ENCODE data around the gene NFILZ. TPM values are rescaled to one million over a fixed set of nuclear protein-coding genes. Genes with fewer than 3 reads are reported as not detected.

Gene NFILZ
- total and polyA plus RNA-seq, 2 of the 8 experiments (the other 6 are each of a cell fraction or from before 2014, with no cell fraction given): not detected

DNA sequence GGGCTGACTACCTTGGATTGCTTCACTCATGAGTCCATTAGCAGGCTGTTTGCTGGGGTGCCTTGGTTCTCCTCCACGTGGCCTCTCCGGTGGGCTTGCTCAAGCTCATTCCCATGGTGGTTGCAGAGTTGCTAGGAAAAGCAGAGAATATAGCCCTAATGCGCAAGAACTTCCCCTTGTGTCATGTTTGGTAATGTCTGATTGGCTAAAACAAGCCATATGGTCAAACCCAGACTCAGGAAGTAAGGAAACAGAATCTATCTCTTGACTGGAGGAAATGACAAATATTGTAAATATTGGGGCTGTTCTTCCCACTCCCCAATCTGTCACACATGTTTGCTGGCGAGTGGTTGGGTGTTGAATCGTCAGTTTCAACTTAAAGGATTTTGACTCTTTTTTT is 12.1 kb downstream of the NFILZ start (continued):
- TF ChIP-seq RXRA (IDR thresholded peaks at IDR 0.05; ENCODE audit: insufficient read depth, low read depth, low read length) (no peak), JUN (IDR thresholded peaks at IDR 0.05; ENCODE audit: low read depth, low read length) (no peak), PHF8 (conservative IDR thresholded peaks at IDR 0.05; ENCODE audit: low read depth, low read length) (no peak), SIN3A (conservative IDR thresholded peaks at IDR 0.05 in 1 of 2, IDR thresholded peaks at IDR 0.05 in 1 of 2; ENCODE audit: low read depth in 1 of 2, low read length in 2 of 2) (no peak)
- TF ChIP-seq, protein P1, sequence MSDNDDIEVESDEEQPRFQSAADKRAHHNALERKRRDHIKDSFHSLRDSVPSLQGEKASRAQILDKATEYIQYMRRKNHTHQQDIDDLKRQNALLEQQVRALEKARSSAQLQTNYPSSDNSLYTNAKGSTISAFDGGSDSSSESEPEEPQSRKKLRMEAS (IDR thresholded peaks at IDR 0.05): no peak

Data from H1 (cell line).